ENCODE measurements around the gene RREB1. TPM values are rescaled to one million over a fixed set of nuclear protein-coding genes. Genes with fewer than 3 reads are reported as not detected.

RREB1 gene
- total and polyA plus RNA-seq, 2 donors (not counting 3 experiments of a cell fraction or from before 2014, with no cell fraction given): 3.7 to 33.0 TPM

GRCh38 chr6:7132398-7133035 lies 24.8 kb downstream of the RREB1 start:
- POLR2A ChIA-PET: interaction anchor here (0.7 kb wide), 1 partner anchor 455 kb away, joined by 3 read pairs; no protein-coding TSS in a partner anchor
- dilution Hi-C loops (cut with MboI; ENCODE audit: extremely low pct_ligation_motif_present, low sequenced_read_pairs) (no loop called here), intact Hi-C loops (cut with micrococcal nuclease) (no loop called here)
- Histone ChIP-seq H3K9me1 (replicated peaks; ENCODE audit: control insufficient read depth, extremely low read depth, insufficient read depth, low read length) (no peaks in the 10 kb centered on the region), H3K36me3 (ENCODE audit: control insufficient read depth in 2 of 2, extremely low read depth in 1 of 2, insufficient read depth in 2 of 2, low read length in 2 of 2) (peaks cover 0 to 3% of the 10 kb centered on the region in 2 experiments), H4K20me1 (replicated peaks; ENCODE audit: control insufficient read depth, extremely low read depth, insufficient read depth, low read length) (peaks cover 4% of the 10 kb centered on the region), H3K9me3 (replicated peaks; ENCODE audit: control insufficient read depth, insufficient read depth, low read length) (no peaks in the 10 kb centered on the region), H3K9ac (replicated peaks; ENCODE audit: extremely low read depth, insufficient read depth, low read length) (no peak overlapping the region), H3K79me2 (ENCODE audit: control insufficient read depth, insufficient read depth, low read length) (peaks cover 70% of the 10 kb centered on the region), H3K27ac (ENCODE audit: insufficient read depth, low read depth, low read length) (no peak overlapping the region), H3K27me3 (ENCODE audit: control insufficient read depth in 2 of 2, insufficient read depth in 2 of 2, low read length in 2 of 2) (no peaks in the 10 kb centered on the region), H3K4me2 (ENCODE audit: insufficient read depth, low read length) (no peak overlapping the region), H3K4me3 (replicated peaks in 1 of 3; ENCODE audit: insufficient read depth in 1 of 3, low read depth in 1 of 3, low read length in 3 of 3) (no peak overlapping the region), H3K4me1 (ENCODE audit: control insufficient read depth, extremely low read depth, insufficient read depth, low read length) (peaks cover 12% of the 10 kb centered on the region), H2AFZ (ENCODE audit: low read depth, low read length) (no peak overlapping the region)
- FAIRE-seq: no peak
- TF ChIP-seq EZH2 (IDR thresholded peaks at IDR 0.05; ENCODE audit: borderline replicate concordance, low read depth, low read length, severe bottlenecking) (no peak), FOS (IDR thresholded peaks at IDR 0.05; ENCODE audit: borderline replicate concordance, insufficient read depth, low read length) (no peak), MAX (IDR thresholded peaks at IDR 0.05; ENCODE audit: insufficient read depth, insufficient read length) (no peak), JUN (IDR thresholded peaks at IDR 0.05; ENCODE audit: borderline replicate concordance, insufficient read depth, insufficient read length, low read depth) (no peak), POLR2A (IDR thresholded peaks at IDR 0.05; ENCODE audit: low read depth, low read length) (no peak)
- no peak for DNase-seq (ENCODE audit: low read depth, low spot score)
- CTCF ChIA-PET: interaction anchor here (0.7 to 1.8 kb wide), 4 partner anchors 14 to 436 kb away, joined by 3 to 5 read pairs (median 3); no protein-coding TSS in a partner anchor
- BruUV-seq (replicated peaks): no TSS peak

GRCh38 chr6:7134999-7135745 lies 27.4 kb downstream of the RREB1 start:
- TF ChIP-seq POLR2AphosphoS5 (IDR thresholded peaks at IDR 0.05; ENCODE audit: insufficient read depth, low read depth, low read length) (no peak), GATA2 (IDR thresholded peaks at IDR 0.05; ENCODE audit: insufficient read depth, insufficient read length, low read depth, low read length) (no peak), JUN (IDR thresholded peaks at IDR 0.05; ENCODE audit: borderline replicate concordance, insufficient read depth, insufficient read length, low read depth) (no peak), CTCF (IDR thresholded peaks at IDR 0.05; ENCODE audit: extremely low read depth in 1 of 2, insufficient read depth in 1 of 2, low read depth in 1 of 2, low read length in 2 of 2) (no peak), MAX (IDR thresholded peaks at IDR 0.05; ENCODE audit: insufficient read depth, insufficient read length) (no peak), FOS (IDR thresholded peaks at IDR 0.05; ENCODE audit: borderline replicate concordance, insufficient read depth, low read length) (no peak), EZH2 (IDR thresholded peaks at IDR 0.05; ENCODE audit: borderline replicate concordance, low read depth, low read length, severe bottlenecking) (no peak), MYC (IDR thresholded peaks at IDR 0.05; ENCODE audit: low read depth, low read length) (no peak)
- Histone ChIP-seq H3K27me3 (ENCODE audit: control insufficient read depth in 2 of 2, insufficient read depth in 2 of 2, low read length in 2 of 2) (no peaks in the 10 kb centered on the region), H3K36me3 (ENCODE audit: control insufficient read depth in 2 of 2, extremely low read depth in 1 of 2, insufficient read depth in 2 of 2, low read length in 2 of 2) (no peaks in the 10 kb centered on the region), H3K4me3 (replicated peaks in 1 of 3; ENCODE audit: insufficient read depth in 1 of 3, low read depth in 1 of 3, low read length in 3 of 3) (no peak overlapping the region), H4K20me1 (replicated peaks; ENCODE audit: control insufficient read depth, extremely low read depth, insufficient read depth, low read length) (peaks cover 2% of the 10 kb centered on the region), H3K4me1 (ENCODE audit: control insufficient read depth, extremely low read depth, insufficient read depth, low read length) (peaks cover 22% of the 10 kb centered on the region), H3K27ac (ENCODE audit: insufficient read depth, low read depth, low read length) (no peak overlapping the region), H3K9me3 (replicated peaks; ENCODE audit: control insufficient read depth, insufficient read depth, low read length) (no peaks in the 10 kb centered on the region), H3K79me2 (ENCODE audit: control insufficient read depth, insufficient read depth, low read length) (peaks cover 63% of the 10 kb centered on the region), H2AFZ (ENCODE audit: low read depth, low read length) (no peak overlapping the region), H3K4me2 (ENCODE audit: insufficient read depth, low read length) (no peak overlapping the region), H3K9me1 (replicated peaks; ENCODE audit: control insufficient read depth, extremely low read depth, insufficient read depth, low read length) (no peaks in the 10 kb centered on the region), H3K9ac (replicated peaks; ENCODE audit: extremely low read depth, insufficient read depth, low read length) (no peak overlapping the region)
- no TSS peak for BruUV-seq (replicated peaks)
- DNase-seq (ENCODE audit: low read depth, low spot score): no peak
- dilution Hi-C loops (cut with MboI; ENCODE audit: extremely low pct_ligation_motif_present, low sequenced_read_pairs) (no loop called here), intact Hi-C loops (cut with micrococcal nuclease) (no loop called here)
- no peak for FAIRE-seq
- POLR2A ChIA-PET: no interaction called here
- CTCF ChIA-PET: interaction anchor here (1.4 kb wide), 1 partner anchor 83 kb away, joined by 3 read pairs; no protein-coding TSS in a partner anchor

Measured in endothelial cell of umbilical vein (primary cell).